Stimulated activated CD8-positive, alpha-beta memory T cell treated with anti-CD3 and anti-CD28 coated beads, Interleukin-12 subunit alpha, Interleukin-12 subunit beta, amount 100 ng/mL, for 24 hours (primary cell): ENCODE results near the gene CLEC18B.
"Not testable (repeated sequence)": the region's sequence is repeated elsewhere in the genome, so short reads cannot be mapped to it uniquely, and the experiment has no call there.

Experiments
- DNase-seq: peaks from one replicate; pipeline ENCODE4 v3.0.0-alpha.2; 2020; ENCODE audit errors: extremely low read depth

CLEC18B gene

GRCh38 chr16:74443624-74444346, 22.5 kb upstream of the CLEC18B start:
- DNase-seq, result not testable (repeated sequence)

- DNase-seq, result no peak
These were observed 18.4 kb upstream of the CLEC18B start for GRCh38 chr16:74439685-74440084.

- DNase-seq, result no peak
These were observed 17.3 kb upstream of the CLEC18B start for GRCh38 chr16:74438492-74438979.

- no peak for DNase-seq
These were observed 10.2 kb upstream of the CLEC18B start for GRCh38 chr16:74431516-74431915.

- peak; percentile 11 for DNase-seq
These were observed 8.9 kb upstream of the CLEC18B start for GRCh38 chr16:74430036-74430712.

- DNase-seq, result not testable (repeated sequence)
These were observed 7.2 kb upstream of the CLEC18B start for GRCh38 chr16:74428493-74428892.

GRCh38 chr16:74425751-74426150, 4.5 kb upstream of the CLEC18B start:
- DNase-seq, result not testable (repeated sequence)

- not testable (repeated sequence) for DNase-seq
These were observed 2.4 kb upstream of the CLEC18B start for GRCh38 chr16:74423721-74424120.

- not testable (repeated sequence) for DNase-seq
These were observed 808 bp upstream of the CLEC18B start for GRCh38 chr16:74422086-74422485.

- not testable (repeated sequence) for DNase-seq
These were observed 156 bp upstream of the CLEC18B start for GRCh38 chr16:74421482-74421785.

GRCh38 chr16:74419811-74420210, 1.5 kb downstream of the CLEC18B start:
- DNase-seq, result not testable (repeated sequence)

- not testable (repeated sequence) for DNase-seq
These were observed 3.4 kb downstream of the CLEC18B start for GRCh38 chr16:74417897-74418296.

GRCh38 chr16:74413920-74414319, 7.4 kb downstream of the CLEC18B start:
- DNase-seq, result not testable (repeated sequence)

- not testable (repeated sequence) for DNase-seq
These were observed 7.8 kb downstream of the CLEC18B start for GRCh38 chr16:74413485-74413884.

GRCh38 chr16:74412775-74413390, 8.4 kb downstream of the CLEC18B start:
- not testable (repeated sequence) for DNase-seq

- DNase-seq, result not testable (repeated sequence)
These were observed 9.0 kb downstream of the CLEC18B start for GRCh38 chr16:74412138-74412774.

GRCh38 chr16:74410981-74411380, 10.3 kb downstream of the CLEC18B start:
- DNase-seq, result not testable (repeated sequence)

- not testable (repeated sequence) for DNase-seq
These were observed 11.0 kb downstream of the CLEC18B start for GRCh38 chr16:74410057-74410957.

- not testable (repeated sequence) for DNase-seq
These were observed 11.9 kb downstream of the CLEC18B start for GRCh38 chr16:74409185-74409981.

GRCh38 chr16:74407362-74407705, 13.9 kb downstream of the CLEC18B start:
- DNase-seq, result not testable (repeated sequence)
